ENCODE results near the gene GUCY1A1. TPM values are rescaled to one million over a fixed set of nuclear protein-coding genes. Genes with fewer than 3 reads are reported as not detected.

Gene GUCY1A1
- total and polyA plus RNA-seq, 2 of the 4 experiments (the other 2 are of a cell fraction): 0.19 to 0.54 TPM

DNA sequence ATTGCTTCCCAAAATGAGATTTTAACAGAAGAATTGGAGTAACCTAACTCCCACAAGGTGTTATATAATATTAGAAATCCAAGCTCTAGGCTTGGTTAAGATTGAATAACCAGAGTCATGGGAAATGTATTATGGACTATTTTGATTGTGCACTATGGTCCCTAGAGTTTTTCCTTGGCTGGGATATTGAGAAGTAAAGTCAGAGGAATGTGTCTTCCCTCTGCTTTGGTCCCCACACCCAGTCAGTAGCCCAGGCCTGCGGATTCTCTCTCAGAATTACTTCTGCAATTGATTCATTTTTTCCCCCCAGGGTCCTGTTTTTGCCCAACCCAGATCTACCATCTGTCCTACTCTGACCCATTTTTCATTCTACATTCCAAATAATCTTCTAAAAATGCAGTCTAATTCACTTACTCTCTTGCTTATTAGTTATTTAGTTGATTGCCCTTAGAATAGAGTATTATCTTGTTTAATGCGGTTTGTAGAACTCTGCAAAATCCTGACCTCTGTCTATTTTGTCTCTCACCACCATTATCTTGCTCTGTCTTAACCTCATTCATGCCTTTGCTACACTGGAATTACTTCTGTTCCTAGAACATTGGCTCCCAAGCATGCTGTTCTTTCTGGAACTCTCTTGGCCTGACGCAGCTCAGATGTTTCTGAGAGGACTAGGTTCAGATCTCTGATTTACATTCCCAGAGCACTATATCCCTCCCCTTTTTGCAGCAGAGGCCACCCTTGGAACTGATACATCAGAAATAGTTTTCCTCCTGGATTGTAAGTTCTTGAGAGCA is 23.6 kb downstream of the GUCY1A1 start:
- Histone ChIP-seq H3K27ac (ENCODE audit: insufficient read depth, low read length) (no peak overlapping the region), H3K4me1 (ENCODE audit: control insufficient read depth, insufficient read depth, low read length) (no peaks in the 10 kb centered on the region; the same call in 1 of the 2 replicates), H3K9me1 (ENCODE audit: insufficient read depth, low read length) (no peaks in the 10 kb centered on the region), H3K9me3 (ENCODE audit: control insufficient read depth, insufficient read depth, low read length) (no peaks in the 10 kb centered on the region), H4K91ac (ENCODE audit: insufficient read depth, low read depth, low read length) (no peak overlapping the region), H4K20me1 (ENCODE audit: insufficient read depth, low read length) (no peaks in the 10 kb centered on the region), H3K18ac (ENCODE audit: low read depth, low read length) (no peak overlapping the region), H3K79me1 (ENCODE audit: low read depth in 1 of 2, low read length in 2 of 2) (no peaks in the 10 kb centered on the region), H3K4ac (ENCODE audit: low read depth, low read length) (no peak overlapping the region), H3K56ac (ENCODE audit: extremely low read depth, insufficient read depth, low read length) (no peak overlapping the region), H3K9ac (ENCODE audit: low read depth, low read length) (no peak overlapping the region), H4K8ac (ENCODE audit: low read depth in 2 of 2, low read length in 2 of 2) (no peak overlapping the region), H2BK5ac (ENCODE audit: low read depth, low read length, poor library complexity, severe bottlenecking) (no peak overlapping the region), H2AFZ (replicated peaks; ENCODE audit: low read length, poor library complexity) (no peak overlapping the region), H3K23ac (ENCODE audit: low read depth, low read length) (no peak overlapping the region), H2AK5ac (ENCODE audit: low read depth, low read length) (no peak overlapping the region), H3K4me3 (ENCODE audit: insufficient read depth, low read depth, low read length) (no peak overlapping the region), H3K27me3 (ENCODE audit: control insufficient read depth, insufficient read depth, low read length) (no peaks in the 10 kb centered on the region; the same call in 1 of the 2 replicates), H3K36me3 (ENCODE audit: control insufficient read depth, insufficient read depth, low read length) (no peaks in the 10 kb centered on the region), H2BK120ac (ENCODE audit: low read depth, low read length) (no peak overlapping the region), H2BK15ac (ENCODE audit: low read depth, low read length) (no peak overlapping the region), H2AK9ac (replicated peaks; ENCODE audit: low read depth, low read length, poor library complexity) (no peak overlapping the region), H2BK20ac (ENCODE audit: low read depth, low read length) (no peak overlapping the region), H4K5ac (ENCODE audit: low read depth, low read length) (no peak overlapping the region), H3K14ac (replicated peaks; ENCODE audit: low read depth, low read length) (no peak overlapping the region), H3K4me2 (ENCODE audit: low read depth, low read length) (no peak overlapping the region)
- dilution Hi-C loops (cut with HindIII; ENCODE audit: low sequenced_read_pairs, unreplicated experiment): no loop called here
- DNase-seq: no peak
- WGBS, 2 experiments (ENCODE audit: extremely low coverage in 2 of 2, insufficient read length in 1 of 2): 100% methylated on average over 1 of the region's 3 CpGs; no CpG with 5 or more reads in 1 of the 2 experiments
- no TSS peak for BruUV-seq (replicated peaks)
- in situ Hi-C loops (cut with MboI; ENCODE audit: low sequenced_read_pairs): no loop called here
- POLR2A ChIA-PET (ENCODE audit: unreplicated experiment): no interaction called here
- CTCF ChIA-PET: no interaction called here
- no peak for ATAC-seq (ENCODE audit: low read depth)
- TF ChIP-seq CEBPB (IDR thresholded peaks at IDR 0.05; ENCODE audit: low read depth, low read length) (no peak), ELK1 (IDR thresholded peaks at IDR 0.05; ENCODE audit: borderline replicate concordance, low read depth, low read length) (no peak), RFX5 (IDR thresholded peaks at IDR 0.05; ENCODE audit: low read depth, low read length) (no peak), RCOR1 (IDR thresholded peaks at IDR 0.05; ENCODE audit: insufficient replicate concordance, low read length) (no peak), RAD21 (IDR thresholded peaks at IDR 0.05; ENCODE audit: low read length) (no peak), MAFK (IDR thresholded peaks at IDR 0.05; ENCODE audit: low read depth, low read length) (no peak), SMC3 (IDR thresholded peaks at IDR 0.05; ENCODE audit: low read depth, low read length) (no peak), POLR2A (IDR thresholded peaks at IDR 0.05; ENCODE audit: low read depth, low read length) (no peak), USF2 (IDR thresholded peaks at IDR 0.05; ENCODE audit: low read depth, low read length) (no peak), MAZ (IDR thresholded peaks at IDR 0.05; ENCODE audit: borderline replicate concordance, low read depth, low read length) (no peak), NFE2L2 (IDR thresholded peaks at IDR 0.05; ENCODE audit: low read depth, low read length) (no peak), FOS (IDR thresholded peaks at IDR 0.05; ENCODE audit: low read depth, low read length) (no peak), MXI1 (IDR thresholded peaks at IDR 0.05; ENCODE audit: borderline replicate concordance, low read depth, low read length) (no peak), BHLHE40 (IDR thresholded peaks at IDR 0.05; ENCODE audit: low read depth, low read length) (no peak), CHD1 (IDR thresholded peaks at IDR 0.05; ENCODE audit: low read depth, low read length) (no peak)
- TF ChIP-seq, protein P1, sequence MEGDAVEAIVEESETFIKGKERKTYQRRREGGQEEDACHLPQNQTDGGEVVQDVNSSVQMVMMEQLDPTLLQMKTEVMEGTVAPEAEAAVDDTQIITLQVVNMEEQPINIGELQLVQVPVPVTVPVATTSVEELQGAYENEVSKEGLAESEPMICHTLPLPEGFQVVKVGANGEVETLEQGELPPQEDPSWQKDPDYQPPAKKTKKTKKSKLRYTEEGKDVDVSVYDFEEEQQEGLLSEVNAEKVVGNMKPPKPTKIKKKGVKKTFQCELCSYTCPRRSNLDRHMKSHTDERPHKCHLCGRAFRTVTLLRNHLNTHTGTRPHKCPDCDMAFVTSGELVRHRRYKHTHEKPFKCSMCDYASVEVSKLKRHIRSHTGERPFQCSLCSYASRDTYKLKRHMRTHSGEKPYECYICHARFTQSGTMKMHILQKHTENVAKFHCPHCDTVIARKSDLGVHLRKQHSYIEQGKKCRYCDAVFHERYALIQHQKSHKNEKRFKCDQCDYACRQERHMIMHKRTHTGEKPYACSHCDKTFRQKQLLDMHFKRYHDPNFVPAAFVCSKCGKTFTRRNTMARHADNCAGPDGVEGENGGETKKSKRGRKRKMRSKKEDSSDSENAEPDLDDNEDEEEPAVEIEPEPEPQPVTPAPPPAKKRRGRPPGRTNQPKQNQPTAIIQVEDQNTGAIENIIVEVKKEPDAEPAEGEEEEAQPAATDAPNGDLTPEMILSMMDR (conservative IDR thresholded peaks at IDR 0.05; ENCODE audit: low read depth, low read length): no peak
- intact Hi-C loops (cut with micrococcal nuclease): no loop called here
